Peyer's patch (tissue), 4 donors: ENCODE results near the gene CLINT1.

Experiments
- CTCF ChIP-seq, 6 experiments: fragments of 450-650 bp in 4 of 6; fragments of 200-600 bp in 2 of 6; sonication (generic) in 1 of 6; IDR thresholded peaks; one replicate each; pipeline ENCODE4 v1.5.1; 2017 to 2019; ENCODE audit warnings: antibody characterized with exemption in 6 of 6, mild to moderate bottlenecking in 3 of 6, moderate library complexity in 1 of 6
- POLR2A ChIP-seq, 2 donors: fragments of 450-650 bp; IDR thresholded peaks; one replicate each; pipeline ENCODE4 v1.5.1; 2017; ENCODE audit warnings: antibody characterized with exemption in 2 of 2, mild to moderate bottlenecking in 2 of 2, moderate library complexity in 2 of 2

- TF ChIP-seq CTCF (IDR thresholded peaks at IDR 0.05), result no peak
- TF ChIP-seq POLR2A (IDR thresholded peaks at IDR 0.05), result no peak
Measured at GRCh38 chr5:157842787-157843186, 16.2 kb downstream of the CLINT1 start.
